Activated CD4-positive, alpha-beta T cell treated with anti-CD3 and anti-CD28 coated beads, Interleukin-2, amount 50 U/mL, for 1 hour (primary cell): ENCODE measurements around the gene YIPF2.

Experiments used
- DNase-seq: peaks from one replicate; pipeline ENCODE4 v3.0.0-alpha.2; 2020

YIPF2 gene

DNA sequence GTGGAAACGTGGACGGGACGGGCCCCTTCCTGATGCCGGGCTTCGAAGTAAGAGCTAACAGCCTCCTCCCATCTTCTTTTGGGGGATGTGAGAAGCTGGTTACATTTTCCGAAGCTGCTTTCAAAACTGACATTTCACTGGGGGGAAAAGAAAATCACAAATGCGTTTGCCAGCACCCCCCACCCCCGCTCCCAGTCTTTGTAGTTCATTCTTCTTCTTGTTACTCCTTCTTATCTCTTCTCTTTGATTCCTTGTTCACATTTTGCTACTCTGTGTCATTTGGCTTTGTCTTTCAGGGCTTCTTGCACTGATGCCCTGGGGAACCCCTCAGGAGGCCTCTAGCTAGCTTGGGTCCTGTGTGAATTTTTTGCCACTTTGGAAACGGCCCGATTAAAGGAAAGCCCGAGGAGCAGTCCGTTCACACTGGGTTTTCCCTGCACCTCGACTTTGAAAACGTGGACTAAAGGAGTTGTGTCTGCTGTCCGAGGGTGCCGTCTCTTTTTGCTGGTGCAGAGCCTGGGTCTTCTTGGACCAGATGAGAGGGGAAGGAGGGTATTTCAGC is 55.8 kb downstream of the YIPF2 start:
- DNase-seq, result no peak
